Measurements from ENCODE around the gene PKD1.

PKD1 gene

DNA sequence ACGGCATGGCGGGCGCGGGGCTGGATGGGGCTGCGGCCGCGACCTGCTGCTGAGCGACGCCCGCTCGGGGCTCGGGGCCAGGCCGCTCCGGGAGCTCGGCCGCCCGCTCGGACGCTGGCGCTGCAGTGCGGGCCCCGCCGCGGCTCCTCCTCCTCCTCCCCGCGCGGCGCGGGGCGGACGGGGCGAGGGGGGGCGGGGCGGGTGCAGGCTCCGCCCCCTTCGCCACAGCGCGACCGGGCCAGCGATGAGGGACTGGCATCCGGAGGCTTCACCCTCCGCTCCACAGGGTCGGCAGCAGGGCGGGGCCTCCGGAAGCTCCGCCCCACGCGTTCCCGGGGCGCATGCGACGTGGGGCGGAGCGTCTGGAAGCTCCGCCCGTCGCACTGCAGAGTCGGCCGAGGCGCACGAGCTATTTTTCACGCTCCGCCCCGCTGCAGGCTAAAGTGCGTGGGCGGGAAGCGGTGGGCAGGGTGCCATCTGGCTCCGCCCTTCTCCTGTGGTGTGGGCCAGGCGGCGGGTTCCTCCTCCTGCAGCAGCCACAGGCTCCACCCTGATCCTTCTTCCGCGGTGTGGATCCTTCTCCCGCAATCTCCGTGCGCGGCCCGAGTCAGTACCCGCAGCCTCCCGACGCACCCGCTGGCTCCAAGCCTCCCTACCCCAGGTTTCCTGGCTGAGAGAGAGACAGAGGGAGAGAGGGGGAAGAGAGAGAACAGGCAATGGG lies at the start of gene PKD1:
Gene PKD1 (minus strand): TSS at position 129 of the 721 bp plus-strand sequence. CDS start 209 bp downstream, outside the sequence.
- peak; percentile 73 for DNase-seq

DNA sequence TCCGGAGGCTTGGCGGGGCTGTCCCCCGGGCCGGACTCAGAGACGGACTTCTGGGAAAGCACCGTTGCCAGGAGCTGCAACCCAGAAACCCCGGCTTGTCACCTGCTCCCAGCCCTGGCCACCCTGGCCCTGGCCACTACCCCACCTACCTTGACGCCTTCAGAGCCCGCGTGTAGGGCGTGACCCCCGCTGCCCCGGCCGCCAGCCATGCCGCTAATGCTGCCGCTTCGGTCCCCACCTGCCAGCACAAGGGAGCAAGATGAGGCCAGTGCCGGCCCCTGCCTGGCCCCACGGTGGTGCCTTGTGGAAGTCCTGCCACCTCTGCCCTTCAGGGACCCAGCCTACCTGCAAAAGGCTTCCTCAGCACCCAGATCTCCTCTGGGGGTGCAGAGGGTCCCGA lies 49.3 kb upstream of the PKD1 start:
- no peak for DNase-seq

- DNase-seq: no peak
Observed at GRCh38 chr16:2184346-2184745, 48.6 kb upstream of the PKD1 start.

- DNase-seq: no peak
Observed at GRCh38 chr16:2183671-2184070, 48.0 kb upstream of the PKD1 start.

DNA sequence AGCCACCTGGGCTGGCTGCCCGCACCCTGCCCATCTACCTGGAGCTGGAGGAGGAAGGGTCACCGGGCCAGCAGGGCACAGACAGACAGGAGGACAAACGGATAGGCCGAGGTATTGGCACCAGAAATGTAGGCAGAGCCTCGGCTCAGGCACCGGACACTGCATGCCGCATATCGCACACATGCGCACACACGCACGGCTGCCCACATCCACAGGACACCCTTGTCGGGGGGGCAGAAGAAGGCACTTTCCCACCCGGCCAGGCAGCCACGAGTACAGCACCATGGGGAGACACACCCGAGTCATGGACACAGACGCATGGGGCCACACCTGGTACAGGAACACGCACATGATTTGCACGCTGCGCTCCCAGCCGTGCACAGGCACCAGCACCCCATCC lies 46.3 kb upstream of the PKD1 start:
- no peak for DNase-seq

GRCh38 chr16:2180962-2181923 lies 45.5 kb upstream of the PKD1 start:
- no peak for DNase-seq

DNA sequence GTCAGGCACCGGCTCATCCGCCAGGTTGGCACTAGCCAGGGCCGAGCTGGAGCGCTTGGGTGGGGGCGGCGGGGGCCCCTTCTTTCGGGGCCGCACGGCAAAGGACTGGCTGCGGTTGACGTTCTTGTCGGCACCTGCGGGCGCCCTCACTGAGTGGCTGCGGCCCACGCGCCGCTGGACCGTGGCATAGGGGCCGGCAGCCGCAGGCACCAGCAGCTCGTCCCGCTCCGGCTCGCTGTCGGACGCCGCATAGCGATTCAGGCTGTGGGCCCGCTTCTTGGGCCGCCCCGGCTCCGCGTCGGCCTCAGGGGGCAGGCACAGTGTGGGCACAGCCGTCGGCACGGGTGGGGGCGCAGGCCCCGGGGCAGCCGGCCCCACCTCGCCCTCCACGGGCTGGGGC lies 44.8 kb upstream of the PKD1 start:
- DNase-seq: no peak

DNA sequence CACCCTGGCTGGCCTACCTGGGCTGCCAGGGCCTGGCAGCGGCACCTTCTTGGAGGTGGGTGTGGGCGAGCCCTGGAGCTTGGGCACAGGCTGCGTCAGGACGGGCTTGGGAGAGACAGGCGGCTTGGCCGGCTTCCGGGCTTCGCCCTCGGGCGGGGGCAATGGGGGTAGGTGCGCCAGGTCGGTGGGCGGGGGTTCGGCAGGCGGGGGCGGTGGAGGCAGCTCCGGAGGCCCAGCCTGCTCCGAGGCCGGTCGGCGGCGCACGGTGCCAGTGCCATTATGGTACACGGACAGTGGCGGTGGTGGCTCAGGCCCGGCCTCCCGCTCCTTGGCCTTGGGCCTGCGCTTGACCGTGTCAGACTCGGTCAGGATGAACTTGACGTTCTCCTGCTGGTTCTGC lies 43.9 kb upstream of the PKD1 start:
- DNase-seq: no peak

DNA sequence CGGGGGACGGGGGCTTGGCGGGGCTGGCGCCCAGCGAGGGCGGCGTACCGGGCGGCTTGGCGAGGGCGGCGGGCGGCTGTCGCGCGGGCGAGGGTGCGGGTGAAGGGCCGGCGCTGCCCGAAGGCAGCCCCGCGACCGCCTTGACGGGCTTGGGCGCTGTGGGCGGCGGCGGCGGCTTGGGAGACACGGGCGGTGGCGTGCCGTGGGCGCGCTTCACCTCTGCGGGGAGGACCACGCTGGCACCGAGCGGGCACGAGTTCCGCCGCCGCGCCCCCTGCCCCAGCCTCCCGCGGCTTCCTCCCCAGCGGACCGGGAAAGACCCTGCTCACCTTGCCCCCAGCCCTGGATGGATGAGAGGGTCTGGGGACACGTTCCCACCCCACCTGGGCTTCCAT lies 43.4 kb upstream of the PKD1 start:
- no peak for DNase-seq

- DNase-seq: no peak
Observed at GRCh38 chr16:2178321-2179106, 42.8 kb upstream of the PKD1 start.

GRCh38 chr16:2177561-2177960 lies 41.9 kb upstream of the PKD1 start:
- no peak for DNase-seq

DNA sequence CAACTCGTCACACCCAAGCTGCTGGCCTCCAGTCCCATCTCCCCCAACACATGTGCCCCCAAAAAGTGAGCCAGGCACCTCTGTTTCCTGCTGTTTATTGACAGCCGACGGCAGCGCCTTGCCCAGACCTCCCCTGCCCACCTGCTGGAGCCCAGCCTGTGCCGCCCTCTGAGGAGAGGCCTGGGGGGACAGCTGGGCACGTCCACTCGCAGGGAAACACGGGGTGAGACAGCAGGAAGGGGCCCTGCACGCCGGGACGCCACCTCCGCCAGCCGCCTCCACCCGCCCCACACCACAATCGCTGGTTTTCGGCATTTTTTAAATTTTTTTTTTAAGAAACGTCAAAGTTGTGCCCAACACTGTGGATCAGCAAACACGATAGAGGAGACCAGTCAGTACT lies 41.4 kb upstream of the PKD1 start:
- no peak for DNase-seq

DNA sequence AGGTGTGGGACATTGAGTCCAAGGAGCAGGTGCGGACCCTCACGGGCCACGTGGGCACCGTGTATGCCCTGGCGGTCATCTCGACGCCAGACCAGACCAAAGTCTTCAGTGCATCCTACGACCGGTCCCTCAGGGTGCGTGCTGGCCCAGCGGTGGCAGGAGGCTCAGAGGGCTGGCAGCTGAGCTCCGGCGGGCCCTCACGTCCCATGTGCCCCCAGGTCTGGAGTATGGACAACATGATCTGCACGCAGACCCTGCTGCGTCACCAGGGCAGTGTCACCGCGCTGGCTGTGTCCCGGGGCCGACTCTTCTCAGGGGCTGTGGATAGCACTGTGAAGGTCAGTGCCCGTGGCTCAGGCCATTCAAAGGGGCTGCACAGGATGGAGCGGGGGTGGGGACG lies 40.3 kb upstream of the PKD1 start:
- DNase-seq: no peak

DNA sequence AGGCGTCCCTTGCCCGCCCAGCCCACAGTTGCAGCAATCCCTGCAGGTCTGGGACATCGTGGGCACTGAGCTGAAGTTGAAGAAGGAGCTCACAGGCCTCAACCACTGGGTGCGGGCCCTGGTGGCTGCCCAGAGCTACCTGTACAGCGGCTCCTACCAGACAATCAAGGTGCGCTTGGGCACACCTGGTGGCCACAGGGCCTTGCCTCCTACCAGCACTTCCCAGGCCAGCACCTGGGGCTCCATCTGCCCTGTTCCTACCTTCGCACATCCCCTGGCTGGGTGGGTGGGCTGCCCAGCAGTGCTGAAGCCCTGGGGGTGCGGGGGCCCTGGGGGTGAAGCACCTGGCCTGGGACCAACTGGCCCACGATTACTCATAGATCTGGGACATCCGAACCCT lies 39.8 kb upstream of the PKD1 start:
- DNase-seq: no peak

DNA sequence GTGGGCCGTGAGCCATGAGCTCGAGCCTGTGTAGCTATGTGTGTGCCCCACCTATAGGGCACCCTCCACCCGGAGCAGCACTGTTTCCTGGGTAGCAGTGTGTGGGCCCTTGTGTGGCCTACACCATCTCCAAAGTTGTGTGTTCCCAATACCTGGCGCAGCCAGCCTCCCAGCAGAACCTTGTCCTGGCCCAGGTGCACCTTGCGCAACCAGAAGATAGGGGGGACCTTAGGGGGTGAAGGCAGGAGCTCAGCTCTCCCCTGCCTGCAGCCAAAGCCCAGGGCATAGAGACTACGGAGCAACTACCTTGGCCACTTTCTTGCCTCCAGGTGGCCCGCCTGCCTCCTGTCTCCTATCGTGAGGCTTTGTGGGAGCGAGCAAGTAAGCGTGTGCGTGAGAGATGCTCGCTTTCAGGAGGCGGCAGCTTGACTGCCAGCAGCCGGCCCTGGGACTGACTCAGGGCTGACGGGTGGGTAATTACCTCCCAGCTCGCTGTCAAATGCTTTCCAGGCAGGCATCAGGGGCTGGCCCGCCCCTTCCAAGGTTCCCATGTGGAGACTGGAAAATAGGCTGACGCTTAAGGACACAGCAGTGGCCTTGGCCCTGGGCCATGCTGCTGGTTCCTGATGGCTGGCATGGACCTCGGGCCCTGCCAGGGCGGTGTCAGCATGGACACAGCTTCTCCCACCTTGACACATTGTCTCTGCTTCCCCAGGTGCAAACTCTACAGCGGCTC lies 38.9 kb upstream of the PKD1 start:
- DNase-seq: no peak

- no peak for DNase-seq
Observed at GRCh38 chr16:2173916-2174315, 38.2 kb upstream of the PKD1 start.

GRCh38 chr16:2173366-2173765 lies 37.7 kb upstream of the PKD1 start:
- DNase-seq: no peak

- no peak for DNase-seq
Observed at GRCh38 chr16:2172688-2173335, 37.1 kb upstream of the PKD1 start.

- DNase-seq: no peak
Observed at GRCh38 chr16:2171601-2172178, 36.0 kb upstream of the PKD1 start.

GRCh38 chr16:2170587-2171435 lies 35.1 kb upstream of the PKD1 start:
- DNase-seq: no peak

DNA sequence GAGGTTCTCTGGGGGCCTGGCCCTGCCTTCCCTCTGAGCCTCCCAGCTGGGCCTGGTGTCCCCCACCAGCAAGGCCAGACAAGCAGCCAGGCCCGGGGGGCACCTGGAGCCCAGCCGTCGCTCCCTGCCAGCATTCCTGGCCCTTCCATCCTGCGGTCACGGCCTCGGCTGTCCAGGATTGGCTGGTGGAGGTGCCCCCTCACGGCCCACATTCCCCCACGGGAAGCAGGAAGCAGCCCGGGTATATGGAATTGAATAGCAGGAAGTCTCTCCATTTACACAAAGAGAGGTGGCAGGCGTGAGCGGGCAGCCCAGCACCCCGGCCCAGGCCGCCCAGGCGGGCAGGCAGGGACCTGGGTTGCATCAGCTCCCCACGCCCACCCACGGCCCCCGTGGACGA lies 34.4 kb upstream of the PKD1 start:
- no peak for DNase-seq
